Aorta (tissue), 5 donors: ENCODE results near the gene PDE4B. TPM values are rescaled to one million over a fixed set of nuclear protein-coding genes. Genes with fewer than 3 reads are reported as not detected.
"Not testable (repeated sequence)": the region's sequence is repeated elsewhere in the genome, so short reads cannot be mapped to it uniquely, and the experiment has no call there.

Source experiments
- ATAC-seq: fragments of 200-7000 bp; cut with Tn5 transposase; one replicate; pipeline ENCODE4 v1.9.1; 2022; ENCODE audit warnings: moderate library complexity; ENCODE audit not compliant: low FRiP score
- DNase-seq, 2 donors: peaks; one replicate each; pipeline ENCODE4 v3.0.0-alpha.2; 2020
- H3K27ac ChIP-seq, 2 donors: one replicate each; pipeline ENCODE4 v1.5.1; 2013; ENCODE audit warnings: low read length in 2 of 2, mild to moderate bottlenecking in 2 of 2, moderate library complexity in 2 of 2, control low read depth in 1 of 2, inconsistent platforms in 1 of 2, low read depth in 1 of 2
- H3K27me3 ChIP-seq, 2 donors: one replicate each; pipeline ENCODE4 v1.6.1; 2013; ENCODE audit warnings: control low read depth in 1 of 2, low read length in 1 of 2, mild to moderate bottlenecking in 1 of 2, moderate library complexity in 1 of 2; ENCODE audit not compliant: insufficient read depth in 2 of 2, control insufficient read depth in 1 of 2
- H3K36me3 ChIP-seq, 2 donors: one replicate each; pipeline ENCODE4 v1.6.1; 2013; ENCODE audit warnings: control low read depth in 1 of 2, low read length in 1 of 2, mild to moderate bottlenecking in 1 of 2; ENCODE audit not compliant: insufficient read depth in 2 of 2, control insufficient read depth in 1 of 2
- H3K4me1 ChIP-seq, 2 donors: one replicate each; pipeline ENCODE4 v1.6.1; 2013; ENCODE audit warnings: low read length in 2 of 2, control low read depth in 1 of 2, mild to moderate bottlenecking in 1 of 2, moderate library complexity in 1 of 2; ENCODE audit not compliant: insufficient read depth in 2 of 2, control insufficient read depth in 1 of 2
- H3K4me3 ChIP-seq, 2 donors: one replicate each; pipeline ENCODE4 v1.5.1; 2013; ENCODE audit warnings: low read length in 2 of 2, control low read depth in 1 of 2, mild to moderate bottlenecking in 1 of 2
- H3K9me3 ChIP-seq: one replicate; pipeline ENCODE4 v1.6.1; 2013; ENCODE audit warnings: mild to moderate bottlenecking, low read length; ENCODE audit not compliant: control insufficient read depth
- WGBS, 2 donors: extraction: QIAGEN DNeasy Blood & Tissue Kit; methylation state at CpG; one replicate each; pipeline ENCODE4 v1.1.7; 2013; 5-methylcytosine and 5-hydroxymethylcytosine counted together
- intact Hi-C, 2 donors: fragments of 100-400 bp; cut with DNase I; formaldehyde crosslinking; loops; one replicate each; pipeline versions ENCODE4 v1.14.2 to v1.15.0; 2022
- polyA plus RNA-seq, 2 donors: library from polyadenylated mRNA; stranded (reverse); fragments of 200-250 nt; gene quantifications; one replicate each; pipeline ENCODE4 v1.2.3, GENCODE V29; 2013
- total RNA-seq, 2 donors: library from RNA; stranded (reverse); fragmentation: NEBNext Ultra II Directional; extraction: Animal tissue kit (Norgen Biotek cat#: 25700); gene quantifications; one replicate each; pipeline ENCODE4 v1.2.1, GENCODE V29; 2021
- donor health status: healthy with polysubstance abuse.
- donor health status: Bipolar disorder and iron deficiency.
- donor health status: DM: no; HTN: no; CAD: no.
- donor health status: DM: no; HTN: no; CAD: no.
- donor health status: DM: yes; HTN: yes; CAD: no.

Gene PDE4B
- total and polyA plus RNA-seq, 4 donors, result 4.8 to 24.5 (median 12.5) TPM

DNA sequence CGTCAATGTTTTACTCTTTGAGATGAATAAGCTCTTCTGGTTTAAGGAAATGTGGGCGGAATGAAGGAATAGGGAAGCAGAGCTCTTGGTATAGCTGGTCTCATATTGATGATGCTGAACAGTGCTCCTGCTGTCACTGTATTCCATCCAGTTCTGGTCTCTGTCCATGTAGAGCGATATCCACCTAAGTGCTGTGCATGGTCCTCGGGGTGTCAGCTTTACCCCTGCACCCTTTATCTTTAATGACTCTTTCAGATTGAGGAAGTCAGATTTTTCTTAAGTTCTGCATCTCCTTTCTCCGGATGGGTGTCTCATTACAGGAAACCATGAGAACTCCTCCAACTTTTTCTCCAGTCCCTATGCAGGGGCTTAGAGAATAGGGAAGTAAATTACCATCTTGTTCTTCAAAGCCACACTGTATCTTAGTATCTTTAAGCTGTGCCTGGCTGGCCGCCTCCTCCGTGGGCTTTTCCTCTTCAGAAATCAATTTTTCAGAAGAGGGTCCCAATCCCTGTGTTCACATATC is 52.9 kb downstream of the PDE4B start:
- Histone ChIP-seq H3K9me3 (peaks cover 8% of the 10 kb centered on the region), H3K27me3 (peaks cover 0 to 2% of the 10 kb centered on the region in 2 donors), H3K36me3 (no peaks in the 10 kb centered on the region), H3K27ac (no peak overlapping the region), H3K4me3 (no peak overlapping the region), H3K4me1 (no peaks in the 10 kb centered on the region)
- ATAC-seq (peak; percentile 39), DNase-seq (no peak)
- intact Hi-C loops, result no loop called here
- 87 to 88% methylated on average over 7 of the region's 7 CpGs for WGBS, 2 donors

DNA sequence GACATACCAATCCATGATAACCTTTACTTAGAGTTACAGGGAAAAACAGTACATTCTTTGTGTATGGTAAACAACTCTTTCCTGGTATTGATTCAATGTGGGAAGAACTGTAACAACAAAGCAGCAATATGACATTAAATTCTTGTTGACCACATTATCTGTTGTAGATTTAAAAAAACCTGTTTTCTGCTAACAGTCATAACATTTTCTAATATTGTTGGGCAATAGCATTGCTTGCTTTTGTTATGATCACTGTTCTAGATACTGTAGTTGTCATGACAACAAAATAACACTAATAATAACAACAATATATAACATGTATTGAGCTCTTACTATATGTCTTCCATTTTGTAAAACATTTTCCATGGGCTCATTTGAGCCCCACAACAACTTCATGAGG is 54.2 kb downstream of the PDE4B start:
- no peak for DNase-seq
- peaks cover 8% of the 10 kb centered on the region for H3K9me3 ChIP-seq
- H3K4me3 ChIP-seq, result no peak overlapping the region
- H3K36me3 ChIP-seq, result no peaks in the 10 kb centered on the region
- H3K27me3 ChIP-seq, result peaks cover 0 to 2% of the 10 kb centered on the region in 2 donors
- no peaks in the 10 kb centered on the region for H3K4me1 ChIP-seq
- no peak overlapping the region for H3K27ac ChIP-seq
- ATAC-seq, result no peak
- intact Hi-C loops, result no loop called here

DNA sequence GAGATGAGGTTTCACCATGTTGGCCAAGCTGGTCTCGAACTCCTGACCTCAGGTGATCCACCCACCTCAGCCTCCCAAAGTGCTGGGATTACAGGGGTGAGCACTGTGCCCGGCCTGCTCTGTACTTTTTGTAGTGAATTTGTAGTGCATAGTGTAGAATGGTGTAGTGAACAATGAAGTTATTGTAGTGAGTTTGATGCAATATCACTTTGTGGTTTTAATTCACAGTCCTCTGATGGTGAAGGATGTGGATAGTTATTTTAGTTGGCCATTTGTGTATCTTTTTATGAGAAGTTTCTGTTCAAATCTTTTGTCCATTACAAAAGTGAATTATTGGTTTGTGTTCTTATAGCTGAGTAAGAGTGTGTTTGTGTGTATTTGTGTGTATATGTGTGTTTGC is 57.6 kb downstream of the PDE4B start:
- intact Hi-C loops, result no loop called here
- 94% methylated on average over 2 of the region's 2 CpGs for WGBS, 2 donors

GRCh38 chr1:65856591-65856990 is 63.9 kb downstream of the PDE4B start:
- H3K9me3 ChIP-seq, H3K4me1 ChIP-seq, ATAC-seq, H3K27me3 ChIP-seq, DNase-seq, H3K36me3 ChIP-seq, intact Hi-C loops, H3K4me3 ChIP-seq, H3K27ac ChIP-seq: not testable (repeated sequence)
- WGBS, 2 donors, result 74 to 78% methylated on average over 3 of the region's 3 CpGs

More for the DNA sequence above, 57.6 kb downstream of the PDE4B start:
- no peak for ATAC-seq
- Histone ChIP-seq H3K4me3 (no peak overlapping the region), H3K4me1 (no peaks in the 10 kb centered on the region), H3K36me3 (no peaks in the 10 kb centered on the region), H3K9me3 (peaks cover 8% of the 10 kb centered on the region), H3K27me3 (peaks cover 0 to 2% of the 10 kb centered on the region in 2 donors), H3K27ac (no peak overlapping the region)
- no peak for DNase-seq

DNA sequence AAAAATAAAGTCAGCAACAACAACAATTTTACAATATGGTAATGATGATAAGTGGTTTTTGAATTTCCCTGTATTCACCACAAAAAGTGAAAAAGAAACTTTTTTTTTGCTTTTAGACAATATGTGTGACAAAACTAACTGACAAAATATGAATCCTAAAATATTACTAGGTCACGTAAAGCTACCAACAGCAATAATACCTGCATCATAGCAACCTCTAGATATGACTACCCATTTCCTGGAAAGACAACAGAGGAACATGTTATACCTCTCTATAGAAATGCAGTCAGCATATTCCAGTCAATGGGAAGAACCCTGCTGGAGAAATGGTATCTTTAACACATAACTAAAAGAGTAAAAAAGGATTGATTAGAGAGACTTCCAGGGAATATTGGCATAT is 73.7 kb downstream of the PDE4B start:
- intact Hi-C loops, result no loop called here
- Histone ChIP-seq H3K27me3 (no peaks in the 10 kb centered on the region), H3K9me3 (peaks cover 3% of the 10 kb centered on the region), H3K4me3 (no peak overlapping the region), H3K36me3 (no peaks in the 10 kb centered on the region), H3K4me1 (no peaks in the 10 kb centered on the region), H3K27ac (no peak overlapping the region)
- DNase-seq, result no peak
- no peak for ATAC-seq
- WGBS, 2 donors, result 67 to 79% methylated on average over 1 of the region's 1 CpG

- Histone ChIP-seq H3K4me3 (no peak overlapping the region), H3K27ac (no peak overlapping the region), H3K9me3 (no peaks in the 10 kb centered on the region), H3K4me1 (no peaks in the 10 kb centered on the region), H3K27me3 (no peaks in the 10 kb centered on the region), H3K36me3 (no peaks in the 10 kb centered on the region)
- DNase-seq (no peak), ATAC-seq (no peak)
- 29 to 43% methylated on average over 2 of the region's 2 CpGs for WGBS, 2 donors
- intact Hi-C loops, result no loop called here
Observed at GRCh38 chr1:65872301-65872700, 79.6 kb downstream of the PDE4B start.

- ATAC-seq, H3K36me3 ChIP-seq, H3K27ac ChIP-seq, H3K9me3 ChIP-seq, intact Hi-C loops, H3K4me1 ChIP-seq, DNase-seq, H3K27me3 ChIP-seq, H3K4me3 ChIP-seq: not testable (repeated sequence)
- 79 to 87% methylated on average over 3 of the region's 3 CpGs for WGBS, 2 donors
Observed at GRCh38 chr1:65878342-65878741, 85.6 kb downstream of the PDE4B start.

GRCh38 chr1:65880611-65881010 is 87.9 kb downstream of the PDE4B start:
- Histone ChIP-seq H3K4me3 (no peak overlapping the region), H3K27ac (no peak overlapping the region), H3K36me3 (no peaks in the 10 kb centered on the region), H3K27me3 (no peaks in the 10 kb centered on the region), H3K9me3 (no peaks in the 10 kb centered on the region), H3K4me1 (no peaks in the 10 kb centered on the region)
- no peak for ATAC-seq
- whole genome bisulfite sequencing, 2 donors, result 66 to 69% methylated on average over 4 of the region's 4 CpGs
- no peak for DNase-seq
- intact Hi-C loops, result no loop called here

DNA sequence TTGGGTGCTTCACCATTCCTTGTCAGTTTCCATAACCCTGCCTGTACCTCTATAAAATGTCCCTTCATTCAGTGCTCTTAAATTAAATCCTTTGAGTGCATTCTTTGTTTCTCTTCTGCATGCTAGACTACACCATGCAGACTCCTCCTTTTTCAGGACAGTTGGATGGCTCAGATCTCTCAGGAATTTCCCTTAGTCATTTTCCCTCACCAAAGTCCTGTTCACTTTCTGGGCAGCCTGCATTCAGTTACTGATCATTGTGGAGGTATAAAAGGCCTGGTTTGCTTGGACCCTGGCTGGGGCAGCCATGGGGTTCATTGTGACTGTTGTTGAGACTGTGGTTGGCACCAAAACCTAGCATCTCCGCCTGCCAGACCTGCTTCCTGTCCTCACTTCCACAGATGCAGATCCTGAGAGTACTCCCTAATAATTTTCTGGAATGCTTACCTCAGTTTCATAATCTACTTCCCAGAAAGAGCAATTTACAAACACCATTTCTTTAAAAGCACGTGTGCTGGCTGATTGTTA is 88.4 kb downstream of the PDE4B start:
- Histone ChIP-seq H3K4me3 (no peak overlapping the region), H3K4me1 (no peaks in the 10 kb centered on the region), H3K27me3 (no peaks in the 10 kb centered on the region), H3K9me3 (no peaks in the 10 kb centered on the region), H3K36me3 (no peaks in the 10 kb centered on the region), H3K27ac (no peak overlapping the region)
- DNase-seq (no peak), ATAC-seq (no peak)
- 52 to 56% methylated on average over 2 of the region's 2 CpGs for WGBS, 2 donors
- intact Hi-C loops, result no loop called here
